HG03469 (cell line): ENCODE measurements around the gene ABCC8.
"Not testable (repeated sequence)": the region's sequence is repeated elsewhere in the genome, so short reads cannot be mapped to it uniquely, and the experiment has no call there.

Experiments
- ATAC-seq: cut with Tn5 transposase; IDR thresholded peaks from one replicate; pipeline ENCODE4 v1.9.1; 2021; ENCODE audit warnings: mild to moderate bottlenecking, moderate library complexity, moderate number of reproducible peaks; ENCODE audit not compliant: unreplicated experiment

Gene ABCC8

DNA sequence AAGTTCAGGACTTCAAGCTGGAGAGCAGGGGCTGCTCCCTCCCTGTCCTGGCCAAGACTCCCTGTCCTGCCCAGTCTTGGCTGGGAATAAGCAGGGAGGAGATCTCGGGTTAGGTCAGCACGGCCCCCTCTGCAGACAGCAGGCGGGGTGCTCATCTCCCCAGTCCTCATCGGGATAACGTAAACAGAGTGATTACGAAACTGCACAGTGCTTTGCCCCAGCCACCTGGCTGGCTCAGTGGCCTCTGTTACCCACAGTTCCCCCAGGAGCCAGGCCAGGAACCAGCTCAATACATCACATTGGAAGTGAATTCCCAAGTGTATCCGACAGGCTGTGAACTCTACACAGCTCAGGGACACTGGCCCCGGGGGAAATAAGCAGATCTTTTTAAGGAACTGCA, 45.5 kb downstream of the ABCC8 start:
- ATAC-seq = no peak

DNA sequence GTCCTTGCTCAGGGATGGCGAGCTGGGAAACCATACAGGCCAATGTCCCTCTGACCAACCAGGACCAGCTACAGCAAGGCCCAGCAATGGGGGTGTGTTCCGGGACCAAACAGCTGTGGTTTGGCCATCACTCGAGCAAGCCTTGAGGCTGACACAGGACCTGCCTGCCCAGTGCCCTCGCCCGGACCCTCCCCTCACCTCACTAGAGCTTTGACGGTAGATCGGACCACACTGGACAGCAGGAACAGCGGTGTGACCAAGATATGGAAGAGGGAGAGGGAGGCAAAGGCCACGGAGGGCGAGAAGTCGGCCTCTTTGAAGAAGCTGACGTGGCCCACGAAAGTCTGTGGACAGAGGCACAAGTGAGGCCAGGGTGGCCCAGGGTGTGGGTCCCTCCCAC, 46.0 kb downstream of the ABCC8 start:
- no peak for ATAC-seq

DNA sequence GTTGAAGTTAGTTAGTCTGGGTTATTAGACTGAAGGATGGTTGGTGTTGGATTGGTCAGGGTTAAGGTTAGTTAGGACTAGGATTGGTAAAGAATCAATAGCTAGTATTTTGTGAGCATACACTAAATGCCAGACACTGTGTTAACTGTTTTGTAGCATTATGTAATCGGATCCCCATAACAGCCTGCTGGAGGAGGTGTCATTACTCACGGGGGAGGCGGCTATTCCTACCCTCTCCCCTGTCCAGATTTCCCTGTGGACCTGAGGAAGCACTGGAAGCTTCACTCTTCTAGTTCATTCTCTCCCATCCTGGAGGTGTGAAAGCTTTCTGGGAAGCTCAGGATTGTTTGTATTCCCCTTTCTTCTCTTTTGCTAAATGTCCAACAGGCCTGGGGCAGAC, 47.7 kb downstream of the ABCC8 start:
- no peak for ATAC-seq

DNA sequence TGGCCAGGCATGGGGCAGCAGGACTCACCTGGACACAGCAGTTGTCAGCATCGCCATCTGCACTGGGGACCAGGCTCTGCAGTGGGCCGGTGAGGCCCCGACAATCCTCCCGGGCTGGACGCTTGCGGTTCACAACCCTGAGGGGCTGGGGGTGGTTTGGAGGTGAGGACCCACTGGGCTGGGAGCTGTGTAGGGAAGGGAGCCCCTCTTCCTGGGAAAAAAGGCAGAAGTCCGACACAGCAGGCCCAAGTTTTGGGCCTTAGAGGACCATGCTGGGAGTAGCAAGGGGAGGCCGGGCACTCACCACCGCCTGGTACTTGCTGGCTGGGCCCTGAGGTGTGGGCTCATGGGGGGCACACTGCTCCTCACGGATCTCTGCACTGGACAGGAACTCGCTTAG, 48.4 kb downstream of the ABCC8 start:
- ATAC-seq = no peak

DNA sequence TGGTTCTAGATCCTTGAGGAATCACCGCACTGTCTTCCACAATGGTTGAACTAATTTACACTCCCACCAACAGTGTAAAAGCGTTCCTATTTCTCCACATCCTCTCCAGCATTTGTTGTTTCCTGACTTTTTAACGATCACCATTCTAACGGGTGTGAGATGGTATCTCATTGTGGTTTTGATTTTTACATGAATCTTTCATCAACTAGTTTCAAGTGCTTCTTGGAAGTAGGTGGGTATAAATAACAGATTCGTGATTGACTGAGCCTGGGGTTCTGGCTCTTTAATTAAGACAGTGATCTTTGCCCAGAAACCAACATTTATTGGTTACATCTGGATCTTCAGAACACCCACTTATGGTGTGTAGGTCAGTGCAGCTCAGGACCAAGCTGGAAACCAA, 50.4 kb downstream of the ABCC8 start:
- ATAC-seq = not testable (repeated sequence)

DNA sequence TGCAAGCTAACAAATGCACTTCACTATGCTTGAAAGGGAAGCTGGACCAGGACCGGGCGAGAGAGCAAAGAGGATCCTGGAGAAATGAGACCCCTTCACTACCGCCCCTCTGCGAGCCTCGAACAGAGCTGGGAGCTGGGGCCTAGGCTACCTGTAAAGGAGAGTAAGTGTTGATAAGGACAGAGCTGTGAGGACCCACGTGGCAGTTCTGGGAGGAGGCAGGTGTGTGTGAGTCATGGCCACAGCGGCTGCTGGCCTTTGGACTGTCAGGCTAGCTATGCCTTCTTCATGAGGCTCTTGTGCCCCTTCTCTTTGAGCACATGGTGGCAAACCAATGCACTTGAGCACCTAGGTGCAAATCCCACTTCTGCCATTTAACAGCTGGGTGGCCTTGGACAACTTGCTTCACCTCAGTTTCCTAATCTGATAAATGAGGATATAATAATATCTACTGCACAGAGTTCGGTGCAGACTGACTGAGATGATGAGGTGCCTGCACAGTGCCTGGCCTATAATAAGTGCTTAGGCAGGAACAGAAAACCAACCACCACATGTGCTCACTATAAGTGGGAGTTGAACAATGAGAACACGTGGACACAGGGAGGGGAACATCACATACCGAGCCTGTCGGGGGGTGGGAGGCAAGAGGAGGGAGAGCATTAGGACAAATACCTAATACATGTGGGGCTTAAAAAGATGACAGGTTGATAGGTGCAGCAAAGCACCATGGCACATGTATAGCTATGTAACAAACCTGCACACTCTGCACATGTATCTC, 52.9 kb downstream of the ABCC8 start:
- no peak for ATAC-seq

DNA sequence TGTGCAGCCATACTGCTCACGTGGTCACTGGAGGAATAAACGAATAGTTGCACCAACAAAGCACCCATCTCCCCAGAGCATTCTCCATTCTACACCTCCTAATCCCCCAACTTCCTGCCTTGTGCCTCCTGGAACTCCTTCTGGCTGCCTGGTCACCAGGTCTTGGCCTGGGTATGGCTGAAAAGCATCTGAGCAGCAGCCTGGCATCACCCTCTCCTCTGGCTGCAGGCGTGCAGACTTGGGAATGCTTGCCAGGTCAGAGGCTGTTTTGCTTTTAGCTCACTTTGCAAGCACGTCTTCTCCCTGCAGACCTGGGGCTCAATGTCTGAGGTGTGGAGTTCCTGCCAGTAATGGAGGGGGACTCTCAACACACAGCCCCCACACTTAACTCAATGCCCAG, 54.9 kb downstream of the ABCC8 start:
- ATAC-seq = no peak

DNA sequence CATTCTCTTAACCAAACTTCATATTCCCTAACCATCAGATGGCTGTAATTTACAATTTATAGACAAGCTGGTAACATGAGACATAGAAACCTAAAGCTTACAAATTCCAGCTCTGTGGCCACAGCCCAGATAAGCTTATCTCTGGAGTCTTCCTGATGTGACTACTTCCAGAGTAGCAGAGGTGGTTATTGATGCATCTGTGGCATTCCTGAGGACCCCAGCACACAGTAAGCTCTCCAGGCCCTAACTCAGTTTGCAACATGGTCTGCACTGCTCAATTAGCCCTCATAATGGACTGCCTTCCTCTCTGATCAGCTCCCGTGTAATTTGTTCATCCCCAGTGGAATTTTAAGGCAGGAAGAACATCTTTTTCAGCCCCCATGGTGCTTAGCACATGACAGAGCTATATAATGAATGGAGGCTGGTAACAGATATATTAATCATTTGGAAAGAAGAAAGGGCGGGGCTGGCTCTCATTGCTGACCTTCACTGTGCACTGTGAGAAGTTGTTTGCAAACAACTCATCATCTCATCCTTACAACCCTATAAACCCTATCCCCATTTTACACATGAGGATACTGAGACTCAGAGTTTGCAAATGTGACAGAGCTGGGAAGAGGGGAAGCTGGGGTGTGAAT, 58.1 kb downstream of the ABCC8 start:
- no peak for ATAC-seq

DNA sequence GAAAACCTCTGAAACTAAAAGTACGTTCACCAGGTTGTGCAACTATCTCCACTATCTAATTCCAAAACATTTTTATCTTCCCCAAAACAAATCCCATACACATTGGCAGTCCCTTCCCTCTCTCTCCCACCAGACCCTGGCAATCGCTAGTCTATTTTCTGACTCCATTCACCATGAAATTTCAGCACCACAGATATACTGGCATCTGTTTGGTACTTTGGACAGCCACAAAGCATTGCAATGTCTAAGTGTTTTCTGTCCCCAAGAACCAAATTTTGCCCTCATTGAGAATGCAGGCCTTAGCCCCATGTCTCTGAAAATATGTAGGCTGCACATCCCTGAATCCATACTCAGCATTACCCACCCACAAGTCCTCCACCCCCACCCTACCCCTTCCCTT, 60.2 kb downstream of the ABCC8 start:
- ATAC-seq = no peak

DNA sequence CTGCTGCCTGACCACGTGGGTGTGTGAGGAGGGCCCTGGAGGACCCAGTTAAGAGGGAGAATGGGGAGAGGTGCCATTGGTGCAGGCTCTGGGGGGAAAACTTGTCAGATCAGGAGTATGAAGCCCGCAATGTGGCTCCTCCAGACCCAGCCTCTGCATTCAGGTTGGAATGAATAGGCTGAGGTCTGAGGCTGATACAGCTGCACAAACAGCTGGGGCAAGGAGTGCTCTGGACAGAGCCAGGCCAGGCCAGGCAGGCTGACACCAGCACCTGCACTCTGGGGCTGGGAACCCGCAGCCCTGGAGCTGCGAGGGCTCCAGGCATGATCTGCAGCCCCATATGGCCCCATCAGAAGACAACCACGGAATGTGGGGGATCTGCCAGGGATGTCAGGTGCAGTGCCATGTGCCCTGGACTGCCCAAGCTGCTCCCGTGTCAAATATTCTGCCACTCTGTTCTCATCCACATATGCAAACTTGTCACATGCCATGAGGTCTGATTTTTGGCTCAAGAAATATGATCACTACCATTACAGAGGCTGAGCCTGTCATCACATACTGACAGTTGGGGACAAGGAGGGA, 61.0 kb downstream of the ABCC8 start:
- no peak for ATAC-seq

DNA sequence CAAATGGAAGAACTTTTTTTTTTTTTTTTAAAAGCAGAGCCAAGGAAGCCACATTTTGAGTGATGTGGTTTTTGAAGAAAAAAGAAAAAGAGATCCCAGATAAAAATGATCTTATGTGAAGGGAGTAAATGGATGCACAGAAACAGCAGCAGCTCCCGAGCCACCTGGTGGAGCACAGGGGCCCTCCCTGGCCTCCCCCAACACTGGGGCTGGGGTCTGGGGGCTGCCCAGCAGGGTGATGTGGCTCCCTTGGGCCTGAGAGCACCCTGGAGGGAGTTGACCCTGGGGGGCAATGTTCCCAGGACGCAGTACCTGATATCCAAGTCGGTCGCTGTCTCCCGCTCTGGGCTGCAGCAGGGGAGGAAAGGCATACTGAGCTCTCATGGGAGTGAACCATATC, 61.7 kb downstream of the ABCC8 start:
- no peak for ATAC-seq

DNA sequence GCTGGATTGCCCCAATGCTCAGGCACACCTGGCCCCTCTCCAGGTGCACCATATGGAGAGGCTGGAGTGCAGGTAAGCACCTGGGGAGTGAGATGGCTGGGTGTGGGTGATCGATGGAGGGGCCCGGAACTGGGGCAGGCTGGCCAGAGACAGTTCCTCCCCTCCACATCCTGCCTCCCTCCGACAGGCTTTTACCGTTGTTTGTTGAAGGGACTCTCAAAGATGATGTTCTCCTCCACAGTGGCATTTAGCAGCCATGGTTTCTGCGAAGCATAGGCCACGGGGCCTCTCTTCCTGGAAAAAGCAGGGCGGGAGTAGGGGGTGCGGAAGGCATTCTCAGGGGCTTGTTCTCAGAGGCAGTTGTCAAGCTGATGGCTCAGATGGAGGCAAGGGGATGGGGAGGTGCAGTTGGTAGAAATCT, 62.3 kb downstream of the ABCC8 start:
- no peak for ATAC-seq

DNA sequence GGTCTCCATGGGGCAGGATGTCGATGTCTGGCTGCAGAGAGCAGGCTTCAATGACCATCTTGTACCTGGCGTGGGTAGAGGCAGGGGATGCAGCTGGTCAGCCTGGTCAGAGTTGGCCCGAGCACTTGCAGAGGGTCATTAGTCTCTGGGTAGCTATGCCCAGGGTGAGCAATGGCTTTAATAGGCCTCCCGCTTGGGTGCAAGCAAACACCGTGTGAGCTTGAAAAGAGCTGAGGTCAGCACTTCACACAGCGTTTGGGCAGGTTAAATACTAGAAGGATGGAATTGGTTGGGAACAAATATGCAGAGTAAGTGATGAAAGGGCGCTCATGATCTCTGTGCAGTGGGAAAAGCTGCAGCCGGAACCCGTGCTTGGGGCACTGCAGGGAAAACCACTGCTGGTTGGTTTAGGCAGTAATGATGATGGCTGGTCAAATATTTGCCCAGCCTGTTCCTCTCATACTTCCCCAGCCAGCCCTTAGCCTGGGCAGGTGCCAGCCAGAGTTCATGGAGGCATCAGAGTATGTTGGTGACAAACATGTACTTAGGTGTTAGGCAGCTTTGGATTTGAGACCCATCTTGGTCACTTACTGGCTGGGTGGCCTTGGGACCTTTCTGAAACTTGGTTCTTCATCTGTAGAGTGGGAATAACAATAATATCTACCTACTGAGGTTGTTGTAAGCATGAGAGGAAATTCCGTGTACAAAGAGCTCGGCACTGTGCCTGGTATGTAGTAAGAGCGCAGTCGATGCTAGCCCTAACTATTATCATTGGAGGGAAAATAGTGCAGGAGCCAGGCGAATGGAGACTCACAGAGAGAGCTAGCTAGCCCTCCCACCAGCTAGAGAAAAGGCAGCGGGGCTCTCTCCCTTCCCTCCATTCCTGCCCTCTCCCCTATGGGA, 63.0 kb downstream of the ABCC8 start:
- ATAC-seq = no peak

DNA sequence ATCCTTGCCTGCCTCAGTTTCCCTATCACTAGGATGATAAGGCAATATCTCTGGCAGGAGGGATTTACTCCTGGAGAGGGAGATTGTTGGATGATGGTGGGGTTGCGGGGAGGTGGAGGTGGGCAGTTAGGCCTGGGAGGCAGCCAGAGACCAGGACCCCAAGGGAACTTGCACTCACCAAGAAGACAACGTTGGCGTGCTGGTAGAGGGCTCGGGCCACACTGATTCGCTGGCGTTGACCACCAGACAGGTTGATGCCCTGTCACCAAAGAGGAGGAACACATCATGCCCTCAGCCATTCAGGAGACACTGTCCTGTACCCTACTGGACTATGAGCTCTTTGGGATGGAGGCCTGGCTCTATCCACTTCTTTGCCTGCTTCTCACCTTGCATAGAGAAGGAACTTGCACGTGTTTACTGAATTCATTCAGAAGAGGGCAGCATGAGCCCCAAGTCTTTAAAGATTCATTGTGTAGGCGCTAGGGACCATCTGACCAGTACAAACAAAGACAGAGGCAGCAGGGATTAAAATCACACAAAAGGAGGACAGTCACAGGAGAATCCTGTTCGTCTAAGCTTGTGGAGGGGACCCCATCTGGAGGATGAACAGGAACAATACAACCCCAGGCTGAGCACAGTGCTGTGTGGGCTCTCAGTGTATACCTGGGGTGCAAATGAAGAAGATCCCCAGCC, 64.0 kb downstream of the ABCC8 start:
- no peak for ATAC-seq

DNA sequence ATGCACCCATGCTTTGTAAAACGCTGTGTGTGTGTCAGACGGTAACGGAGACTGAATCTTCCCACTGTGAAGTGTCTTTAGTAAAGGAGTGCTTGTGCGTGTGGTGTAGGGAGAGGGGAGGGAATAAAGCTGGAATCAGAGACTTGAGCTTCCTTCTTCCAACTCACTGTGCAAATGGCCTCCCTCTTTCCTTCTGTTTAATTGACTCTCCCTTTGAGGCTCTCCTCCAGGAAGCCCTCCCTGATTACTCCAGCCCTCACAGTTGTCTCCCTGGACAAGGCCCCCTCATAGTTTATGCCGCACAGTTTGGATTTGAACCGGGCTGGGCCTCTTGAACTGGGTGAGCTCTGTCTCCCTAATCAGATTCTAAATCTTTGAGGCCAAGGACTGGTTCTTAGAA, 65.2 kb downstream of the ABCC8 start:
- ATAC-seq = no peak

DNA sequence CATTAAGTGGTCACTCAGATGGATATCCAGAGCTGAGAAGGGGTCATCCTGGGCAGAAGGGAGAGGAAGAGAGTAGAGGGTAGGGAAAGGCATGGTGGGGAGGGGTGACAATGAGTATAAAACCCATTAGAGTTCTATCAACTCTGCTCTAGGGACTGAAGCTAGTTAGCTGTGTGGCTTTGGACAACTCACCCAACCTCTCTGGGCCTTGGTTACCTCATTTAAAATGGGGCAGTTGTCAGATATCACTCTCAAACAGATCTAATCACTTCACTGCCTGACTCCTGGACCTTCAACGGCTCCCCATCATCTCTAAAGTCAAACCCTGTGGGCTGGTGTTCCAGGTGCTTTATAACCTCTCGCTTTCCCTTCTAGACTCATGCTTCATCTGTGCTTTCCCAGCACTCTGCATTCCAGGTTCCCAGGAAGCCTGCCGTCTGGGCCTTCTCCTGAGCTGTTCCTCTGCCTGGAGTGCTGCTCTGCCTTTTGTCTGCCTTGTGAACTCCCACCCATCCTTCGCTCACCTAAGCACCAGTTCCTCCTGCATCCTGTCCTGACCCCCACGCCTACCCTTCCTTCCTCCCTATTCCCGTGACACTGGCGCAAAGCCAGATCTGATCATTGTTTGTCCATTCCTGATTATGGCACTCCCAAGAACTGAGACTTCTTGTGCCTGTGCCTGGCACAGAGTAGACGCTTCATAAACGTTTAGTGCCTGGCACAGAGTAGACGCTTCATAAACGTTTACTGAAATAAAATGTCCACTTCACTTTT, 65.9 kb downstream of the ABCC8 start:
- ATAC-seq = no peak

DNA sequence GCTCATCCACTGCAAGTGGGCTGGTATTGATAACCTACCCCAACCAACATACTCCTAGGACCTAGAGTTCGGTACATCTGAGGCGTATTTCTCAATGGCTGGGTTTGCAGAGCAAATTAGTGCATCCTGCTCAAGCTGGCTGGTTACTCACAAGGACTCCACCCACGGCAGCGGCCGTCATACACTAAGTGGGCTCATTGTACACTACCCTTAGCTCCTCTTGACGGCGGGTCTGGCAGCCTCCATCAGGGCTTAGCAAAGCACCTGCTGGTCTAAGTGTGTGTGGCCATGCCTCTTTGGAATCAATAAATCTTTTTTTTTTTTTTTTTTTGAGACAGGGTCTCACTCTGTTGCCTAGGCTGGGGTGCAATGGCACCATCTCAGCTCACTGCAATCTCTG, 68.0 kb downstream of the ABCC8 start:
- no peak for ATAC-seq

DNA sequence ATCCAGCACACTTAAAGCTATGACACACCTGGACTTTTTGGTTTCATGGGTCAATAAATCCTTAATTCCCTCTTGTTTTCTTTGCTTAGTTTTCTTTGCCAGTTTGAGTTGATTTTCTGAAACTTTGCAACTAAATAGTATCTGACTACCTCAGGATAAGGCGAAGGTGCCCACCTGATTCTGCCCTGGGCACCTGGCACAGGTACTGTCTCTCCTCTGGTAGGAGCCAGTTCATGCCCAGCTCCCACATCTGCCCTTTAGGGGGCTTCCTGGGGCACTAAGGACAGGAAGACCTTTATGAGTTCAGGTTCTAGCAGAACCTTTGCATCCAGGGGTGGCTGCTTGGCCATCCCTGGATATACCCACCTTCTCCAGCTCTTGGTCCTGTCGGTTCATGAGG, 68.6 kb downstream of the ABCC8 start:
- ATAC-seq = no peak

DNA sequence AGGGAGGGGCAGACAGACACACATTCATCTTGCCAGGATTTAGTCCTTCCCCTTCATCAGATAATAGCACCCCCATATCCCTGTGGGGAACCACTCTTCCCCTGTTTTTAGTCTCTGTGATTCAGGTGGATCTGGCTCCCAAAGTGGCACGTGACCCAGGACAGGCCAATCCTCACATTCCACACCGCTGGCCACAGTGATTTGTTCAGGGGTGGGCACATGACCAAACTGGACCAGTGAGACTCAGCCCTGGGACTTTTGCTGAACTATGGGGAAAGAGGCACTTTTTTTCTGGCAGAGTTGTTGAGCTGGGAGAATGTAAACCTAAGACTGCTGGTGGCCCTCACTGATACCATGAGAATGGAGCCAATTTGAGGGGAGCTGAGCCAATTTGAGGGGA, 69.1 kb downstream of the ABCC8 start:
- ATAC-seq = no peak

DNA sequence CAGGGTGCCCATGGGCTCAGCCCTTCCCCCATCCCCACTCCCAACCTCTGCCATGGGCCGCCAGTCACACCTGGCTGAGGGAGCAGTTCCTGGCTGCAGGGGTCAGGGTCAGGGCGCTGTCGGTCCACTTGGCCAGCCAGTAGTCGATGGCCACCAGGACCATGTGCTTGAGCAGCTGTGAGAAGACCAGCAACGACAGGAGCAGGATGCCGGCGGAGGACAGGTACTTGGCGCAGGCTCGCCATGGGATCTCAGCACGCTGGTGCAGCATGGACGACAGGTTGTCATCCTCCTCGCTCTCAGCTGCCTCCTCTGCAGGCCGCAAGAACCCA, 69.9 kb downstream of the ABCC8 start:
- no peak for ATAC-seq
